Cardiac septum (tissue), 1 donor: ENCODE results near the gene DAO. TPM values are rescaled to one million over a fixed set of nuclear protein-coding genes. Genes with fewer than 3 reads are reported as not detected.

Experiments used
- DNase-seq: peaks from one replicate; pipeline ENCODE4 v3.0.0-alpha.2; 2020; ENCODE audit warnings: low spot score
- intact Hi-C: fragments of 100-400 bp; cut with DNase I; formaldehyde crosslinking; loops from one replicate; pipeline ENCODE4 v1.14.0; 2022
- total RNA-seq: library from RNA; stranded (reverse); fragmentation: NEBNext Ultra II Directional; extraction: Animal tissue kit (Norgen Biotek cat#: 25700); gene quantifications from one replicate; pipeline ENCODE4 v1.2.1, GENCODE V29; 2021
- donor health status: DM: no; HTN: no; CAD: no.

DAO gene
- total RNA-seq, 1 donor from 2014 or later: not detected

DNA sequence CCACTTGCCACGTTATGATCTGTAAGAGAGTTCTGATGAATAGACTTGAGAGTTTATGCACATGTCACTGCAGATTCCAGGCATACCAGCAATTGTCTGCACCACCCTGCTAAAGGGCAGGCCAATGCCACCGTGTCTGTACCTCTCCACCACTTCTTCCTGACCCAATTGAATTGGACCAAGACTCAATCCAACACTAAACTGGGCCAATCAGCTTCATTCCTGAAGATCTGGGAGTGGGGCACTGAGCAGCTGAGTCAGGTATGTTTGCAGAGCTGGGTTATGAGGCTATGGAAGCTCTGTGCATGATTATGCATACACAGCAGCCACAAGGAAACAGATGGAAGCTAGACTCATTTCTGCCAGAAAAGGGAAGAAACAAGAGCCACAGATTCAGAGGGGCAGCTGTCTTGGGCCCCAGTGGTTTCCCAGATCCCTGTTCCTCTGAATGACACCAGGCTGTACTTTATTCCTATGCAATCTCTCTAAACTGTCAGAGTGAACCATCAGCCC lies 28.0 kb downstream of the DAO start:
- intact Hi-C loops: no loop called here
- no peak for DNase-seq

DNA sequence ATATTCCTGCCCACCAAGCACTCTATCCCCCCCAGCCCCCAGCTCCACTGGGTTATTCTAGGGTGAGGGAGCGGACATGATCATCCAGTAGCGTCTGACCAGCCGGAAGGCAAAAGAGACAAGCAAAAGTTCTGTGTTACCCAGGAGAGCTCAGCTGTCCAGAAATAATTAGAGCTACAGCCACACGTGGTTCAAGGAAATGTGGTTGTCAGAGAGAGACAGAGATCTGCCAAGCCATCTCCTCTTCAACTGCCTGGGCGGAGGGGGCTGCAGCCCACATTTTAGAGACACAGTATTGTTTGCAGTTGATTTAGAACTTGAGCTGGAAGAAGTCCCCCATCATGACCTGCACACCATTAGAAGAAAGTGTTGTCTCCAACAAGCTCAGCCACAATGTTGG lies 30.4 kb downstream of the DAO start:
- intact Hi-C loops: no loop called here

GRCh38 chr12:108911915-108912314 lies 32.0 kb downstream of the DAO start:
- no peak for DNase-seq
- intact Hi-C loops: no loop called here

More for the DNA sequence above, 30.4 kb downstream of the DAO start:
- DNase-seq: no peak

GRCh38 chr12:108912361-108912760 lies 32.5 kb downstream of the DAO start:
- intact Hi-C loops: no loop called here
- DNase-seq: no peak

DNA sequence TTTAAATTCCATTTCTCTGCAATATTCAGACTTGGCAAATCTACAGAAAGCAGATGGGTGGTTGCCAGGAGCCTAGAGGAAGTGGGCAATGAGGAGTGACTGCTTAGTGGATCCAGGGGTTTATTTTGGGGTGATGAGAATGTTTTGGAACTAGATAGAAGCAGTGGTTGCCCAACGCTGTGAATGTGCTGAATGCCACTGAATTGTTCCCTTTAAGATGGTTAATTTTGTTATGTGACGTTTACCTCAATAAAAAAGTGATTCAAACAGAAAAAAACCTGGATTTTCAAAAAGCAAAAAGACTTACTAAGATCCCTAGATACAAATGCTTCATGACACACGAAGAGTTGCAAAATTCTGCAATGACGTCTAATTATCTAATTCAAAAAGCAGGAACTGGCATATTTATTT lies 34.2 kb downstream of the DAO start:
- DNase-seq: no peak
- intact Hi-C loops: no loop called here

DNA sequence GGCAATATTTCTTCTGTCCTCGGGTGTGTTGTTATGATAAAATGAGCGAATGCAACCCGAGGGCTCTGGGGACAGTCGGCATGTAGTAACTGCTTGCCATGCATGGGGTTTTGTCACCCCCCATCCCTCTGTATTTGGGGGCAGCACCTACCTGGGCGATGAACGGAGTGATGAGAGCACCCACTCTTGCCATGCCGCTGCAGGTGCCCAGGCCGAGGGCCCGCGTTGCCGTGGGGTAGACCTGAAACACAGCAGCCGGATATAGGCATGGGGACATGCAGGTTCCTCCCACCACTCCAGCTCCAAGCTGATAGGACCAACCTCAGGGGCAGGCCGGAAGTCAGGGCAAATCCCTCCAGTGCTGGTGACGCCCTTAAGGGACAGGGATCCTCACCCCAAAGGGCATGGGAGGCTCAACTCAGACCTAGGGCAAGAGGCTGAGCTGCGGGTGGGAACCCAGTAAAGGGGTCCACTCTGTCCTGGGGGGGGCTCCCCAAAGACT lies 35.8 kb downstream of the DAO start:
- no peak for DNase-seq
- intact Hi-C loops: no loop called here

- no peak for DNase-seq
- intact Hi-C loops: no loop called here
Observed at GRCh38 chr12:108916336-108916735, 36.4 kb downstream of the DAO start.

- intact Hi-C loops: no loop called here
- DNase-seq: no peak
Observed at GRCh38 chr12:108918206-108918605, 38.3 kb downstream of the DAO start.

- DNase-seq: no peak
- intact Hi-C loops: no loop called here
Observed at GRCh38 chr12:108918960-108919642, 39.2 kb downstream of the DAO start.

- intact Hi-C loops: no loop called here
- DNase-seq: no peak
Observed at GRCh38 chr12:108921946-108922345, 42.1 kb downstream of the DAO start.

GRCh38 chr12:108922918-108923317 lies 43.0 kb downstream of the DAO start:
- DNase-seq: no peak
- intact Hi-C loops: no loop called here

DNA sequence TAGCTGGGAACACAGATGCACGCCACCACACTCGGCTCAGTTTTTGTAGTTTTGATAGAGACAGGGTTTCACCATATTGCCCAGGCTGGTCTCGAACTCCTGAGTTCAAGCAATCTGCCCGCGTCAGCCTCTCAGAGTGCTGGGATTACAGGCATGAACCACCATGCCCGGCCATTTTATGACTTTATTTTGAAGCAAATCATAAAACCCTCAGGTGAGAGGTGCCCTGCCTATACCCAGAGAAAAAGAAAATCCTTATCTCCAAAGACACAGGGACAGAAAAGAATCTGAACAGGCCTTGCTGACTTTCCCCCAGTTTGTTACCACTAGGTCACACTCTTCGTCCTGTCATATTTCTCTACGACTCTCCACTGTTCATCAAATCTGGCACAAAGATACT lies 48.8 kb downstream of the DAO start:
- intact Hi-C loops: no loop called here
- DNase-seq: peak; percentile 20

GRCh38 chr12:108930155-108930554 lies 50.3 kb downstream of the DAO start:
- DNase-seq: no peak
- intact Hi-C loops: no loop called here

- intact Hi-C loops: no loop called here
- DNase-seq: no peak
Observed at GRCh38 chr12:108930756-108931155, 50.9 kb downstream of the DAO start.

DNA sequence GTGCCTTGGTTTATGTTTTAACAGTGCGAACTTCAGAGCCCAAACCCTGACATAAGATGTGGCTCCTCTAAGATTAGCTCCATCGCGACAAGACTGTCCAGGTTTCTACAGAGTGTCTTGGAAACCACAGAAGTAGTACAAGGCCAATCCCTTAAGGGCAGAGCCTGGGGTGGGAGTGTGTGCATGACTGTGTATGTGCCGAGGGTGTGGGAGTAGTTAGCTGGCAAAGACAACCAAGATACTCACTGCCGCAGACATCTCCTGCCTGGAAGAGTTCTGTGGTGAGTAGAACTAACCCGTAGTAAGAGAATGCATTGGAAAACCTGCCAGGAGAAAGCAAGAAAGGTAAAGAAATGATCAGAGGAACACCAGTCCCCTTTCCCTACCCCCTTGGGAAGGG lies 54.1 kb downstream of the DAO start:
- intact Hi-C loops: no loop called here
- peak; percentile 22 for DNase-seq

DNA sequence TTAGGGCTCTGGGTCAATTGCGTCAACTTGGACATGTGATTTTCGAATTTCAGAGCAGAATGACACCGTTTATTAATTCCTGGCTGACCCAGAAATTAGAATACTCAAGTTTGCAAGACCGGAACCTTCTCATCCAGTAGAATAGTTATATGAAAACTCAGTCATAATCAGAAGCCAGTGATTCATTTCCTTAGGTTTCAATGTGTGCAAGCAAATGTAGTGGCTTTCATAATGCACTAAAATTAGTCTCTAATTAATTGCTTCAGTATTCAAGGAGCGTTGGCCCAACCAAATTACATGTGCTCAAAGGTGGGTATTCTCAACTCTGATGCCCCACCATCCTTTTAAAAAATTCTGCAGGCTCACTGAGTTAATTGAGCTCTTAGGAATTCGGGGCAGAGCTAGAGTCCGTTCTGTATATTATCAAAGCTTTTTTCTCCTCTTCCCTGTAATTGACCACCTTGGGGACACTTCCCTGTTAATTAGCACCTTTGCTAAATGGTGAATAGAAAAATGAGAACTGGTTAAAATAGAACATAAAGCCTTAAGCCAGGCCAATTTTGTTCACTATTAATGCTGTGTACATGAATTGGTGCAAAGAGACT lies 55.4 kb downstream of the DAO start:
- intact Hi-C loops: no loop called here

DNA sequence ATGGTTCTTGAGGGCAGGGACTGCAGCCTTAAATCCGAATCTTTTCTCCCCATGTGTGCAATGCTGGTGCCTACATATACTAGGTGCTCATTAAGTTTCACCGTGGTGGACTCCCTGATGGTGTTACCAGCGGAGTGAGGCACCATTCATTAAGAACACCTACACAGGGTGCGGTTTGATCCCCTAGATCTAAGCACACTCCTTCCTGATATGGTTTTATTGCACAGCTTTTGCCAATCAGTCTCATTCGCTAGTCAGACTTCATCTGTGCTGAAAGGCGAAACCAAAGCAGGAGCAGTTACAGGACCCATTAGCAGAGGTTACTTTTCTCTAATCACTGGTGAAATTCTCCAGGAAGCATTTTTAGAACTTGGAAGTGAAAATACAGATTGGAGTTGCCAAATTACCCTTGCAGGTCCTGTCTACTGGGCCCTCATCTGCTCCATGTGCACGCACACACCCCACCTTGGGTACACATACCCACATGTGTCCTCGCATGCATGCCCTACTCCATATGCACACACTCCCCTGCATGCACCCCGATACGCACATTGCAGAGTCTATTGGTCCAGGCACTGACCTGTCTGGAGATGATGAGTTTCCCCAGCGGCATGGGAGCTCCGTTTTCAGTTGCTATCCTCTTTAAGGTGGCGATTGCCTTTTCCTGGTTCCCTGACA lies 58.5 kb downstream of the DAO start:
- intact Hi-C loops: no loop called here
- DNase-seq: peak; percentile 24

More for the DNA sequence above, 55.4 kb downstream of the DAO start:
- DNase-seq: no peak

GRCh38 chr12:108939594-108939993 lies 59.7 kb downstream of the DAO start:
- no peak for DNase-seq
- intact Hi-C loops: no loop called here

DNA sequence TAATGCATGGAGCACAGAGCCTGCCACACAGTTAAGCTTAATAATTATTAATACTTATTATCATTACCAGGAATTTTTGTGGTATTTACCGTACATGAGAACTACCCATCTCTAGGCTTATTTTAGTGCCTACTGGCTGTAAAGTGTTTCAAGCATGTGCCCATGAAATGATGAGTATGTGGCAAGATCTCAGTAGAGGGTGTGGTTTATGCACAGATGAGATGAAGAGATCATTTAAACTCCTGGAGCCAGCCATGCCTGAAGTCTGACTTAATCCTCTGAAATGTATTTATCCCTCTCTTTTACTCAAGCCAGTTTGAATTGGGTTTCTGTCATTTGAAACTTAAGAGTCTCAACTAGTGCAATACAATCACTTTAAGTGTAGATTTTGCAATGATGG lies 60.2 kb downstream of the DAO start:
- DNase-seq: no peak
- intact Hi-C loops: loop anchor here (10.0 kb wide), 1 partner anchor 195 kb away; no protein-coding TSS in a partner anchor

DNA sequence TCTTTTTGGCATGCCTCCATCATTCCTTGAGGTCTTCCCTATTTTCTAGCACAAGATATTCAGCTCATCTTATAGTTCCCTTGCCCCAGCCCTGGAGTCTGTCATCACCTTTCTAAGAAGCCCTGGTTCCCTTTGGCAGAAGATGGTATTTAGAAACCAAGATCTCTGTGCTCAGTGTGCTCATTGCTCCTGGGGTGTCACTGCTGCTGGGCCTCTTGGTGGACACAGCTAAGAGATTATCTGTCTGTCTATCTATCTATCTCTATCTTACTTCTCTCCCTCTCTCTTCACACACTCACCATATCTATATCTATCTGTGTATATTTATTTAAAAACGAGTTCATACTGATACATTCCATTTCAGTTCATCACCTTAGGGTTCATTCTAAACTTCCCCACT lies 67.2 kb downstream of the DAO start:
- intact Hi-C loops: loop anchor here (5.0 to 10.0 kb wide), 4 partner anchors 140 to 385 kb away; partner anchors contain the start of genes ISCU and SART3
- DNase-seq: no peak
